SK-MEL-5 (cell line): Measurements from ENCODE around the gene CDH2. TPM values are rescaled to one million over a fixed set of nuclear protein-coding genes. Genes with fewer than 3 reads are reported as not detected.

Experiments used
- DNase-seq: peaks from one replicate; pipeline ENCODE4 v3.0.0-alpha.2; 2016; ENCODE audit warnings: low read depth, low spot score
- in situ Hi-C: cut with HindIII; loops from 2 replicates; pipeline ENCODE4 v1.10.0; 2016; ENCODE audit warnings: low sequenced_read_pairs, high pct_unique_total_duplicates, low pct_unique_long_range_greater_than_20kb
- total RNA-seq: library from RNA; depleted of rRNA; stranded (reverse); fragments of >200 nt; shearing (Covaris generic); gene quantifications from 2 replicates; pipeline ENCODE4 v1.2.3, GENCODE V29; 2014

Gene CDH2
- total RNA-seq, 1 experiment from 2014 or later = 0.16 TPM

DNA sequence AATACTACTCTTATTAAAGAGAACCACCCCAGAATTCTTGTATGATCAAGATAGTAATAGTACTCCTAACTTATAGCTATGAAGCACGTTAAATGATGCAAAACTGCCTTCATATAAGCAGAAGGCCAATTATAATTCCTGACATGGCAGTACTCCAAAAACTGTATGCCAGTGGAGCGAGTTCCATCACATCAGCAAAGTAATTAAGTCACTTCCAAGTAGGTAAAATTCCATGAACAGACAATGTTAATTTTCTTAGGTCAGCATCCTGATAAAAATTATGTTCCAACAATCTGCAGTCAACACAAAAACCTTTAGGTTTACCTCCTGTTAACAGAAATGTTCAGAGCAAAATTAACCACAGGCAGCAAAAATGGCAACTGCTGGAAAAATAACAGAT lies 136.7 kb downstream of the CDH2 start:
- in situ Hi-C loops = no loop called here
- no peak for DNase-seq

GRCh38 chr18:28039691-28040090 lies 137.2 kb downstream of the CDH2 start:
- no peak for DNase-seq
- in situ Hi-C loops = no loop called here

DNA sequence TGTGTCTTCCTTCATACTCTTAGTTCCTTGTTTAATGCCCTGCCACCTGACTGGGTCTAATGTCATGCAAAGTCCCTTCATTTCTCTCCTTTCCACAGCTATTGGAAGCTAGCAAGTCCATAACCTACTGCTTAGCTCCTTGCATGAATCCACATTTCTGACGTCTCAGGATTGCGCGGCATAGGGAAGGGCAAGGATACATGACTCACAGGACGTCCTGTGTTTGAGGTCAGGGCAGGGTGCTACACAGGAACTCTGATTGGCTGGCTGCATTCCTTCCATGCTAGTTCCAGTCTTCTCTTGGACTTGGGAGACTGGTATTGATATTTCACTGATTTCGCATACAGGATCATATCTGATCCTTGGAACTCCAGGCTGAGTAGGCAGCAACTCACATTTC lies 137.9 kb downstream of the CDH2 start:
- in situ Hi-C loops = no loop called here
- DNase-seq = no peak

DNA sequence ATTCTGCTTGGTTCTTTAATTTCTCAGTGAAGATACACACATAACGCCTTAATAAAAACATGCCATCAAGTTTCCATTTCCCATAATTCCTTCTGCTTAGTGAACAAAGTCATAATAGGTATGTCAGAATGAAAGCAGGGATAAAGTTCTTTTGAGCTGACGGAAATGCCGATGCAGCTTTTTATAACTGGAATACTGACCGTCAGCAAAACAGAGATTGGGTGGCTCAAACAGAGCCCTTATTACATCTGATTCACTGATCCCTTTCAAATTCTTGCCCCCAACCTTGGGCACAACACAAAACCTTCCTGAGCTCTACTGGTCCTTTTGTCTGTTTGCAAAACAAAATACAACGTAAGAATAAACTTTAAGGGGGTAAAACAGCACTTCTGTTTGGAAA lies 140.4 kb downstream of the CDH2 start:
- DNase-seq = no peak
- in situ Hi-C loops = no loop called here

DNA sequence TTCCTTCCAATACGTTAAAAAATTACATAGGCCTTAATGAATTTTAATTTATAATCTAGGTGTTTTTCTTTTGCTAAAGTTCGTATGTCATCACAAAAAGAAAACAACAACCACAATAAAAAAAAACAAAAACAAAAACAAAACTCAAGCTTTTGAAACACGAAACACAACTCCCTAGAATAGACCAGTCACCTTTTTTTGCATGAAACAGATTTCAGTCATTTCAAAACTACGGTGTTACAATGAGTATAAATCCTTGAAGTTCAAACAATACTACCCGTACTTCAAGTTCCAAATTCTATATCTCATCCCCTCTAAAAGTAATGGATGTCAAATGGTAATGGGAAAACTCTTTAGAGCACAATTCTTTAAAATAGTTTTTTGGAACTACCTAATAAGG lies 142.4 kb downstream of the CDH2 start:
- no peak for DNase-seq
- in situ Hi-C loops = no loop called here

GRCh38 chr18:28032177-28032576 lies 144.8 kb downstream of the CDH2 start:
- in situ Hi-C loops = no loop called here
- no peak for DNase-seq

GRCh38 chr18:28030458-28030857 lies 146.5 kb downstream of the CDH2 start:
- no peak for DNase-seq
- in situ Hi-C loops = no loop called here

DNA sequence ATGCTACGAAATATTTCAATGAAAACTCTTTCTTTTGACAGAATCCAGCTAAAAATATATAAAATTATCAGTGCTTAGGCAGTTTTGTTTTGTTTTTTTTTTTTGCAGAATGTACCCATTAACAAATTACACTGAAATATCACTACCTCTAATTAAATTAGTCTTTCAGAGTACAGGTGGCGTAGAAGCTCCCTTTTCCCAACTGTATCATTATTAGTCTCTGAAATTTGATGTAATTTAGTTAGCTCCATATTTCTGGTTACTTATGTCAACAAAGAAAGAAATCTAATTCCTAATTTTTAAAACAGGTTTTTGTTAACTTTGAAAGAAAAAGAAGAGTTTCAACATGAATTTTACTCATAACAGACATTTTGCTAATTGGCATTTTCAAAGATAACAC lies 149.2 kb downstream of the CDH2 start:
- no peak for DNase-seq

DNA sequence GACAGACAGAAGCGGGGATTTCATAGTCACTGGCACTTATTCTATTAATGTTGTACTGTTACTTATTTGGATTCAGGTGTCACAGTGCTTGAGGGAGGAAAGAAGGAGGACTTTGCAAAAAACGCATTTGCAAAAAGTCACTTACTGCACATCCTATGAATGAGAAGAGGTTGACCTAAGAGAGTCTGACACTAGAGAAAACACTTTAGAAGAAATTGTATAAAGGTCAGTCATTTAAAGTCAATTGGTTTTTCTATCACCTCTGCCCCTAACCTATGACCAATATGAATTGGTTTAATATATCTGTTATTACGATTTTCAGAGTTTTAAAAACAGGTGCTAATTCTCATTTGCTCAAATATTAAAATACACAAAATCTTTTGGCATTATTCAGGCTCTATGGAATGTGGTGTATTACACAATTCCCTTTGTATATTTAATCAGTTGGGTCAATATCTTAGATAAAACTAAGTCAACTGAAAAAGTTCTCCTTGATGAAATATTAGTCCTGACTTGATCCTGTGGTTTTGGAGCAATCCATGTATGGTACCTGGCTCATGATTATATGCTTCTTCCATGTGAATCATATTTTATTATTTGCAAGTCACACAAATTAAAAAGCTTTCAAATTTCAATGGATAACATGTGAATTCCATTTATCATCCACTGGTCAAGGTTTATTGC lies 157.4 kb downstream of the CDH2 start:
- DNase-seq = no peak

More for the DNA sequence above, 149.2 kb downstream of the CDH2 start:
- in situ Hi-C loops = no loop called here

DNA sequence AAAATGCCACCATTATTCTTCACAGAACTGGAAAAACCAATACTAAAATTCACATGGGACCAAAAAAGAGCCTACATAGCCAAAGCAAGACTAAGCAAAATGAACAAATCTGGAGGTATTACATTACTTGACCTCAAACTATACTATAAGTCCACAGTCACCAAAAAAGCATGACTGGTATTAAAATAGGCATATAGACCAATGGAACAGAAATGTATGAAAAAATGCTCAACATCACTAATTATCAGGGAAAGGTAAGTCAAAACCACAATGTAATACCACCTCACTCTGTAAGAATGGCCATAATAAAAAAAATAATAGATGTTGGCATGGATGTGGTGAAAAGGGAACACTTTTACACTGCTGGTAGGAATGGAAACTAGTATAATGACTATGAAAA lies 158.6 kb downstream of the CDH2 start:
- DNase-seq = no peak
- in situ Hi-C loops = no loop called here

More for the DNA sequence above, 157.4 kb downstream of the CDH2 start:
- in situ Hi-C loops = no loop called here

DNA sequence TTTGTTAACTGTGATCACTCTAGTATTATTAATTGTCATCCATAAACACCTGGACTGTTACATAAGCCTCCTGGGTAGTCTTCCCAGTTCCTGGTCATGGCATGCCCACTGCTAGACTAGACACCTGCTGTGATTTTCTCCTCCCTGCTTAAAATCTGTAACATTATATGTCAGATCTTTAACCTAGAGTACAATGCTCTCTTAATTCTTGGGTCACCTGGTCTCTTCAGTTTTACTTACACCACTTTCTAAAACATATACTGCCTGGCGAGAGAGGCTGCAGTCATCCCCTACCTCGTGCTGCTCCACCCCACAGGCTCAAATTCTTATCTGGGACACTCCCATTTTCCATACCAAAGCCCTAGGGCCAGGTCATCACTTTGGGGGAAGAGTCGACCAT lies 161.3 kb downstream of the CDH2 start:
- in situ Hi-C loops = no loop called here
- DNase-seq = no peak

DNA sequence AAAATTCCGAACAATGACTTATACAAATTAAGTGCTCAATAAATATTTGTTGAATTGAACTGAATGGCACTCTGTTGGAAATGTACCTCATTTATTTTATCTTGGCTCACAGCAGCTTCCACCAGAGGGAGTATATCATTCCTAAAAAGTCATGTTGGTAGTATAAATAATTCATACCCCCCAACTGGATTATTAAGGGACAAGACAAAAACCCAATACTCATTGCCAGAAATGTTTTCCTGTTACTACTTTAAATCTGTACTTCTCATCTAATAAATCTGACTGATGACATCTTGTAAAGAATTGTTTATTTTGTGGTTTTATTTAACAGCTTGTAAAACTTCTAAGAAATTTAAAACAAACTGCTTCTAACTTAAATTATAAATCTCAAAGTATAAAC lies 163.9 kb downstream of the CDH2 start:
- peak; percentile 26 for DNase-seq
- in situ Hi-C loops = no loop called here

DNA sequence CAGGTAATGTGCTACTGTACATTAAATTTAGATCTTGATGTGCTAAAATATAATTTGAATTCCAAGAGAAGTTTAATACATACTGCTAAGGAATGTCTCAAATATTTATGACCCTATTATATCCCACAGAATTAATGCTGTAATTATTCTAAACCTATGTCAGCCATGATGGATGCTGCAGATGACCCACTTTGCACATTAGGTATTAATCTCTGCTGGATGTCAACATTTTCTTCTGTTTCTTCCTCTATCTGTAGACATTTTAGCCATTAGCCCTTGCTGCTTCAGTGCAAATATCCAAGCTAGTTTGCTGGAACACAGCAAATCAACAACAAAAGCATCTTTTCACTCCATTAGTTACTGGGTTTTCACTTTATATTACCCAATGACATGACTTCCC lies 164.6 kb downstream of the CDH2 start:
- in situ Hi-C loops = no loop called here

DNA sequence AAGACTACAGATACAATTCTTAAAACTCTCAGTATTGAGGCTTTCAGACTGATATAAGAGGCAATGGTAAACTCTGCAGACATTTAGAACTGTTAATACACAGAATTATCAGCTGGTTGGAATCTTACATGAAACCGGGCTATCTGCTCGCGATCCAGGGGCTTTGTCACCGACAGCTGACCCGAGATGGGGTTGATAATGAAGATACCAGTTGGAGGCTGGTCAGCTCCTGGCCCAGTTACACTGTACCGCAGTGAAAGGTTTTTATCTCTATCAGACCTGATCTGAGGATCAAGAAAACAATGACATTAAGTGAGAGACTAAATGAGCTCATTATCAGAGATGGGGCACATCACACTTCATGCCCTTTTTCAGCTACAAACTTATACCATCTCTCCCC lies 167.3 kb downstream of the CDH2 start:
- DNase-seq = no peak
- in situ Hi-C loops = no loop called here

More for the DNA sequence above, 164.6 kb downstream of the CDH2 start:
- DNase-seq = no peak

DNA sequence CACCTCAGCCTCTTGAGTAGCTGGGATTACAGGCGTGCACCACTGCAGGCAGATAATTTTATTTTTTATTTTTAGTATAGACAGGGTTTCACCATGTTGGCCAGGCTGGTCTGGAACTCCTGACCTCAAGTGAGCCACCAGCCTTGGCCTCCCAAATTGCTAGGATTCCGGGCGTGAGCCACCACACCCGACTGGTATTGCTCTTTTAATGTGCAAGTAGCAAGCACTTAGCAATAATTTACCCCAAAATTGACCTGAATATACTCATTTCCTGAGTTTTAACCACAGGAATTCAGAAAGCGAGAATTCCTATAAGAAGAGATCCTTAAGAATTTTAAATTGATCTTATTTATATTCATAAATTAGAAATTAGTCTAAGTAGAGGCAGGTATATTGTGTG lies 169.1 kb downstream of the CDH2 start:
- in situ Hi-C loops = no loop called here
- DNase-seq = no peak

GRCh38 chr18:28005164-28005563 lies 171.8 kb downstream of the CDH2 start:
- in situ Hi-C loops = no loop called here
- no peak for DNase-seq

DNA sequence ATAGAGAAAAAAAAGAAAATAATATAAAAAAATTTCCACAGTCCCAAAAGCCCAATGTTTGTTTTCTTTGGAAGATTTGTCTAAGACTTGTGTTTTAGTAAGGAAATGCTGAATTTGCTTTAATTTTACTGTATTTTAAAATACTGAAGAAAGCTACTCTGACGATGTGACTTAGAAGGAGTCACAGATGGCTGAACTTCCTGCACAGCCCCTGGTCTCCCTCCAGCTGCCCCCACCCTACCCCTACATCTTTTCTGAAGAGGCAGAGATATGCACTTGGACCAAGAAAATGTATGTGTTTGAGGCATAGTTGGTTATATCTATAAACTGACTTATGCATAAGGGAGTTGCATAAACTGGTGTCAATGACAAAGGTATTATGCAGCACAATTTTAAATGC lies 172.3 kb downstream of the CDH2 start:
- in situ Hi-C loops = no loop called here
- DNase-seq = no peak

DNA sequence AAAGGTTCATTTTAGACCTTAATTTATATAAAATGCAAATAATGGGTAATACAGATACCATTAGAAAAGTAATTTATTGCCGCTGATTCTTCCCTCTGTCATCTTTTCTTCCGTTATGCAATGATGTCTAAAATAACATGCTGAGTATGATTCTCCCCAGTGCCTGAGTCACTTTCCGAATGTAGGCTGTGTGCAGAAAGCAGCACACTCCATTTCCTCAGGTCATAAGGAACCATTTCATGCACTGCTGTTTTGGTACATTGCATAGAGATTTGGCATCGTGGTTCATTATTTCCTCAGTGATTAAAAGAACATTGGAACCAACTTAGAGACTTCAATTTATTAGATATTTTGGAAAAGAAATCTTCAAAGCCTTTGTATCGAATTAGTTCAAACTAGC lies 173.5 kb downstream of the CDH2 start:
- in situ Hi-C loops = no loop called here
- DNase-seq = no peak

DNA sequence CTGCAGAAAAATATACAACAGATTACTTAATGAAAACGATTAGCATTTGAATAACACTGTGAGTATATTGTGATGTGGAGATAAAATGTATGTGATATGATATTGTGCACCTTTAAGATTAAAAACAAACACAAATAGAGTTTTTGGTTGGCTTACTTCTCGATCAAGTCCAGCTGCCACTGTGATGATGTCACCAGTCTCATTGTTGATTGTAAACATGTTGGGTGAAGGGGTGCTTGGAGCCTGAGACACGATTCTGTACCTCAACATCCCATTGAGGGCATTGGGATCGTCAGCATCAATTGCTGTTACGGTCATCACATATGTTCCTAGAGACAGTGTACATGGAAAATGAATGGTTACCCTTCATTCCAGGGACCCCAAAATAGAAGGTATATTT lies 174.1 kb downstream of the CDH2 start:
- in situ Hi-C loops = no loop called here
- DNase-seq = no peak

DNA sequence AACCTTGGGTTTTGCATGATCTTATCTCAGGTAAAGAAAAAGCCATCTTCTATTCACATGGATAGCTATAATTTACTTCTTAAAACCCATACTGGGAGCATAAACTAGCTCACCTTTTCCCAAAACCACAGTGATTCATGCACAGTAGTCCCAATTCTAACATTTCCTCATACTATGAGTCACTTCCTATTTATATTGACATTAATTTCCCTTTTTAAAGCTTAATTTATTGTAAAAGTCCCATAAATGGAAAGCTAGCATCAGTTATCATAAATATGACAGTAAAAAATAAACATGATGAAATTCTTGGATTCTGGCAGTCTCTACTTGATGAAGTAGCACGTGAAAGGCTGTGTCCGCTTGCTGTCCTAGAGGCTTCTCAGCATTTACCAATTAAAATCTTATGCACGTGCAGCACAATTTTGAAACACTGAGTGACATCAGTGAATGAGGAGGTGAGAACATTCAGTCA lies 180.1 kb downstream of the CDH2 start:
- DNase-seq = no peak
- in situ Hi-C loops = no loop called here
